Activated CD8-positive, alpha-beta T cell treated with anti-CD3 and anti-CD28 coated beads for 36 hours (primary cell): Measurements from ENCODE around the gene ANK3. TPM values are rescaled to one million over a fixed set of nuclear protein-coding genes. Genes with fewer than 3 reads are reported as not detected.

Experiments
- ATAC-seq: fragments of 200-7000 bp; cut with Tn5 transposase; one replicate; pipeline ENCODE4 v1.10.0; 2021; ENCODE audit warnings: mild to moderate bottlenecking, moderate library complexity
- CTCF ChIA-PET: fragments of 350-600 bp; sonication (Branson Sonifier 250); formaldehyde crosslinking; loops from one replicate; lab custom pipeline; 2021; ENCODE audit warnings: antibody characterized with exemption; lab: Charles Lee
- POLR2A ChIA-PET: fragments of 350-600 bp; sonication (Branson Sonifier 250); formaldehyde crosslinking; loops from one replicate; lab custom pipeline; 2021; ENCODE audit warnings: antibody characterized with exemption; lab: Charles Lee
- DNase-seq: peaks from one replicate; pipeline ENCODE4 v3.0.0-alpha.2; 2020
- H3K27ac Mint-ChIP-seq: one replicate; pipeline ENCODE4 v1.8.0; 2021; ENCODE audit warnings: mild to moderate bottlenecking, mixed read lengths
- H3K27me3 Mint-ChIP-seq: one replicate; pipeline ENCODE4 v1.8.0; 2021; ENCODE audit warnings: mixed read lengths
- H3K36me3 Mint-ChIP-seq: one replicate; pipeline ENCODE4 v1.8.0; 2021; ENCODE audit warnings: low read depth, mixed read lengths
- H3K4me1 Mint-ChIP-seq: one replicate; pipeline ENCODE4 v1.8.0; 2021; ENCODE audit warnings: low read depth, mixed read lengths
- H3K4me3 Mint-ChIP-seq: one replicate; pipeline ENCODE4 v1.8.0; 2021; ENCODE audit warnings: mild to moderate bottlenecking, moderate library complexity, mixed read lengths
- H3K9me3 Mint-ChIP-seq: one replicate; pipeline ENCODE4 v1.8.0; 2021; ENCODE audit warnings: mixed read lengths
- CTCF ChIP-seq: fragments of 200-600 bp; IDR thresholded peaks from one replicate; pipeline ENCODE4 v1.8.0; 2022; ENCODE audit warnings: antibody characterized with exemption, mild to moderate bottlenecking
- intact Hi-C: fragments of 100-400 bp; cut with micrococcal nuclease; formaldehyde crosslinking; loops from one replicate; pipeline ENCODE4 v1.10.0; 2022
- total RNA-seq, 2 experiments: library from RNA; stranded (reverse); gene quantifications; one replicate each; pipeline ENCODE4 v1.2.3, GENCODE V29; 2021

ANK3 gene
- total RNA-seq, 2 experiments from 2014 or later = 10.3 to 12.0 TPM

DNA sequence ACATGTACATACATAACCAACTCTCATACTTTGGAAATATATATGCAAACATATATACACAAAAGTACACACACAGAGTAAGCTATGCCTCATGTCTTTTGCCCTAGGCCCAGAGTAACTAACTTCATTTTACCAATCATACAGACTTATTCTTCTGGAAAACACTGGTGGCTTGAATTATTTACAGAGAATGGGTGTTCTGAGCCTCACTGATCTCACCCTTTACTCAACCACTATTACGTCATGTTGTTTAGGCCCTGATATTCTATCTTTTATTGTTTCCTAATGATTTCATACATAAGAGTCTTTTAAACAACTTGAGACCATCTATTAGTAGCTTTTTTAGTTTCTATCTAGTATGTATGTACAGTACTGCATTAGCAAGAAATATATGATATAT lies 43.0 kb downstream of the ANK3 start:
- DNase-seq (no peak), ATAC-seq (no peak)
- Mint-ChIP-seq H3K4me3 (no peak overlapping the region), H3K4me1 (no peaks in the 10 kb centered on the region), H3K27ac (no peak overlapping the region), H3K9me3 (no peaks in the 10 kb centered on the region), H3K27me3 (no peaks in the 10 kb centered on the region), H3K36me3 (no peaks in the 10 kb centered on the region)
- intact Hi-C loops = no loop called here
- ChIA-PET POLR2A (no interaction called here), CTCF (no interaction called here)
- no peak for TF ChIP-seq CTCF

DNA sequence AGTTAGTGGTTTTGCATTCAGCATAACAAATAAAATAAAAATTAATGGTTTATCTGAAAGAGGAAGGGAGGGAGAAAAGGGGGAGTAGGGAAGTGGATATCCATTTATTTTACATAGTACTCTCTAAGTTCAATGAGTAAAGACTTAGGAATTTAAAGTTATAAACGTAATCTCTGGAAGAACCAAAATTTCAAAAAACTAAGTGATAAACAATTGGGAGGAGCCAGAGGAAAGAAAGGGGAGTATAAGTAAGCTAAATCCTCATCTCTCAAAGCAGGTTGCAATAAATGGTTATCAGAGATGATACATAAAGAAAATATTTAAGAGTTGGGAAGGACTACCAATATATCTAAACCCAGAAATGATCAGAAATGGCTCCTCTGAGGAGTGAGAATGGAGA lies 46.4 kb downstream of the ANK3 start:
- H3K36me3 Mint-ChIP-seq = no peaks in the 10 kb centered on the region
- no peak for ATAC-seq
- no peaks in the 10 kb centered on the region for H3K4me1 Mint-ChIP-seq
- intact Hi-C loops = no loop called here
- H3K27ac Mint-ChIP-seq = no peak overlapping the region
- no peaks in the 10 kb centered on the region for H3K27me3 Mint-ChIP-seq
- no peak for DNase-seq
- no peaks in the 10 kb centered on the region for H3K9me3 Mint-ChIP-seq
- ChIA-PET CTCF (no interaction called here), POLR2A (no interaction called here)
- no peak for TF ChIP-seq CTCF
- H3K4me3 Mint-ChIP-seq = no peak overlapping the region

GRCh38 chr10:60341969-60342368 lies 47.7 kb downstream of the ANK3 start:
- CTCF ChIA-PET = no interaction called here
- POLR2A ChIA-PET = no interaction called here
- intact Hi-C loops = no loop called here
- Mint-ChIP-seq H3K4me1 (no peaks in the 10 kb centered on the region), H3K4me3 (no peak overlapping the region), H3K36me3 (no peaks in the 10 kb centered on the region), H3K27ac (no peak overlapping the region), H3K9me3 (no peaks in the 10 kb centered on the region), H3K27me3 (no peaks in the 10 kb centered on the region)
- TF ChIP-seq CTCF = no peak
- ATAC-seq (no peak), DNase-seq (no peak)

DNA sequence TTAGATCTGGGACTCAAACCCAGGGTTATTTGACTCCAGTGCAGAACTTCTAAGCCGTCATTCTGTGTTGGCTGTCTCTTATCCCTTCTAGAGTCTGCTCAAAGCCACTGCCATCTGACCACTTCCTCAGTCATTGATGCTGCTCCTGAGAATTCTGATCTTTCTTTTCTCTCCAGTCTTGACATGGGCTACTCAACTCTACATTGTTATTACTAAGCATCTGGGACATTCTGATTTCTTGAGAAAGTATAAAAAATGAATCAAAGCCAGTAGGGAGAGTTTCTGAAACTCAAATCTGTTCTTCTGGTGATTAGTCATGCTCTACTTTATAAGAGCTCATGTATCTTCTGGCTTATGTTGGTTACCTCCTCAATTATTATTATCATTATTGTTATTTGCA lies 48.7 kb downstream of the ANK3 start:
- TF ChIP-seq CTCF = no peak
- no peak overlapping the region for H3K4me3 Mint-ChIP-seq
- no peak overlapping the region for H3K27ac Mint-ChIP-seq
- no peaks in the 10 kb centered on the region for H3K36me3 Mint-ChIP-seq
- H3K4me1 Mint-ChIP-seq = no peaks in the 10 kb centered on the region
- no peaks in the 10 kb centered on the region for H3K9me3 Mint-ChIP-seq
- intact Hi-C loops = no loop called here
- no peak for ATAC-seq
- ChIA-PET POLR2A (no interaction called here), CTCF (no interaction called here)
- DNase-seq = no peak
- H3K27me3 Mint-ChIP-seq = no peaks in the 10 kb centered on the region

DNA sequence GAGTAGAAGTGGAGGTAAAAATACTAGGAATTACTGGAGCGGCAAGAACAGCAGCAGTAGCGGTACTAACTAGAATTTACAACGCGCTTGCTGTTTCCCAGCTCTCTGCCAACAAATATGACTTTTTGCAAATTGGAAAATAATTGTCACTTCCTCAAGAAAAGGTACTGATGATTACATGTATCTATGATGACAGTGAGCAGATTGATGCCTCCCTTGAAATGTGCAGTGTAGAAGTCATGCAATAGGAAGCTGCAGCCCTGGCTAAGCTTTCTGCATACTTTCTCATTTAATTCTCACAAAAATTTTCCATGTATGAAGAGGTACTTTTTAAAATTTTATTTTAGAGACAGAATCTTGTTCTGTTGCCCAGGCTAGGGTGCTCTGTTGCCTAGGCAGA lies 49.9 kb downstream of the ANK3 start:
- no peak overlapping the region for H3K27ac Mint-ChIP-seq
- no peaks in the 10 kb centered on the region for H3K36me3 Mint-ChIP-seq
- ChIA-PET POLR2A (no interaction called here), CTCF (no interaction called here)
- H3K27me3 Mint-ChIP-seq = no peaks in the 10 kb centered on the region
- TF ChIP-seq CTCF = no peak
- ATAC-seq (no peak), DNase-seq (no peak)
- H3K4me1 Mint-ChIP-seq = no peaks in the 10 kb centered on the region
- no peak overlapping the region for H3K4me3 Mint-ChIP-seq
- no peaks in the 10 kb centered on the region for H3K9me3 Mint-ChIP-seq
- intact Hi-C loops = no loop called here
